IPS-20b (cell line): ENCODE results near the gene NLGN1.
A peak's percentile ranks its signal among the peaks of the same experiment; 100 is the strongest.
"Not testable (repeated sequence)": the region's sequence is repeated elsewhere in the genome, so short reads cannot be mapped to it uniquely, and the experiment has no call there.

Experiments used
- H3K27ac ChIP-seq: one replicate; pipeline ENCODE4 v1.5.1; 2013; ENCODE audit warnings: low read length
- H3K27me3 ChIP-seq: 2 replicates; pipeline ENCODE4 v1.6.1; 2013; ENCODE audit warnings: mild to moderate bottlenecking, low read length, inconsistent platforms; ENCODE audit not compliant: insufficient read depth
- H3K36me3 ChIP-seq: 2 replicates; pipeline ENCODE4 v1.6.1; 2013; ENCODE audit warnings: low read depth, mild to moderate bottlenecking, inconsistent platforms, low read length, moderate library complexity; ENCODE audit not compliant: insufficient read depth
- H3K4me1 ChIP-seq: 2 replicates; pipeline ENCODE4 v1.6.1; 2013; ENCODE audit warnings: mild to moderate bottlenecking, control low read depth, inconsistent platforms, low read length, moderate library complexity; ENCODE audit not compliant: insufficient read depth
- H3K4me3 ChIP-seq: 2 replicates; pipeline ENCODE4 v1.5.1; 2013; ENCODE audit warnings: mild to moderate bottlenecking, low read length, inconsistent platforms
- H3K9ac ChIP-seq: 2 replicates; pipeline ENCODE4 v1.6.1; 2013; ENCODE audit warnings: low read depth, mild to moderate bottlenecking, inconsistent platforms, low read length, moderate library complexity
- H3K9me3 ChIP-seq: 2 replicates; pipeline ENCODE4 v1.6.1; 2013; ENCODE audit warnings: mild to moderate bottlenecking, low read depth, low read length, inconsistent platforms; ENCODE audit not compliant: insufficient read depth

The NLGN1 gene

DNA sequence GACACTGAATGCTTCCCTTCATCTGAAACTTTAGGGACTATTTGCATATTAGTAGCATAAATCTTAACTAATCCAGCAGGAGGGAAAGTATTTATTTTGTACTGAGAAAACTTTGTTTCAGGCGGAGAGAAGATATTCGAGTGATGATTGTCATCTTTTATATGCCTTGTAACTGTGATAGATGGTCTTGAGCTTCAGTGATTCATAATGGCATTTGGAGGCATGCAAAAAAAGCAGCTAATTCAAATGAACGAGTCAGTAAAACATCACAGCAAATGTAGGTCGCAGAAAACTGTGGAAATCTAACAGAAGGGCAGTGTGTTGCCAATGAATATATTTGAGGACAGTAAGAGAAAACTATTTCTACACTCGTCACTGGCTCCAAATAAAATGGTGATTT, 817.9 kb downstream of the NLGN1 start:
- Histone ChIP-seq H3K36me3 (no peaks in the 10 kb centered on the region), H3K27me3 (no peaks in the 10 kb centered on the region), H3K4me1 (peaks cover 10% of the 10 kb centered on the region; the same call in 1 of the 2 replicates), H3K4me3 (no peak overlapping the region), H3K9me3 (no peaks in the 10 kb centered on the region), H3K9ac (no peak overlapping the region), H3K27ac (no peak overlapping the region)

DNA sequence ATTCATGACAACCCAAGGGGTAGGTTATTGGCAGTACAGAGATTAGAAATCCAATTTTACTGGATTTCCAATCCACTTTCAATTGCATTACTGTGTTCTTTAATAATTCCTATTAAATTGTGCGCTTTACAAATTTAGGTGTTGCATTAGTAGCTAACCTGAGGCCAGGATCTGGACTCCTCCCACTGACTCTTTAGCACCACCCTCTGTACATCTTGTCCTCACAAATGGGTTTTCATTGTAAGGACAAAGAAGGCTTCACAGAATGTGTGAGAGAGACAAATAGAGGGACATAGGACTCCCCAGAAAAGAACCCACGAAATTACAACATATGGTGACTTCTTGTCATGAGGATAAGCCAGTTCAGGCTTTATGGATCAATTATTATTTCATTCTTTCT, 818.5 kb downstream of the NLGN1 start:
- Histone ChIP-seq H3K36me3 (no peaks in the 10 kb centered on the region), H3K4me1 (peaks cover 10% of the 10 kb centered on the region; the same call in 1 of the 2 replicates), H3K27ac (no peak overlapping the region), H3K9ac (no peak overlapping the region), H3K9me3 (no peaks in the 10 kb centered on the region), H3K27me3 (no peaks in the 10 kb centered on the region), H3K4me3 (no peak overlapping the region)

DNA sequence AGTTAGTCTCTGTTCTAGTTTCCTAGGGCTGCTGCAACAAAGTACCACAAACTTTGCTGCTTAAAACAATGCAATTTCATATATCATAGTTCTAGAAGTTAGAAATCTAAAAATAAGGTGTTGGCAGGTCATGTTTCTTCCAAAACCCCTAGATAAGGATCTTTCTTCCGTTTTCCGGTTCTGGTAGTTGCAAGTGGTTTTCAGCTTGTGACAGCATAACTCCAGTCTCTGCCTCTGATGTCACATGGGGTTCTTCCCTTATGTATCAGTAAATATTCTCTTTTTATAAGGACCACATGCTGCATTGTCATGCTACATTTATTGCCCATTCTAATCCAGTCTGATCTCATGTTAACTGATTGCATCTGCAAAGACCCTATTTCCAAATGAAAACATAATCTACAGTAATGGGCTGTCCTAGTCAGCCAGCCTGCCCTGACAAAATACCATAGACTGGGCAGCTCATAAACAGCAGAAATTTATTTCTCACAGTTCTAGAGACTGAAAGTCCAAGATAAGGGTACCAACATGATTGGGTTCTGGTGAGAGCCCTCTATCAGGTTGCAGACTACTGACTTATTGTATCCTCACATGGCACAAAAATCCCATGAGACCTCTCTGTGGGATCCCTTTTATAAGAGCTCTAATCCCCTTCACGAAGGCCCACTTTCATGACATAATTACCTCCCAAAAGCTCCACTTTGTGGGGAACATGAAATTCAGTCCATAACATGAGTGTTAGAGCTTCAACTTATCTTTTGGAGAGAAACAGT, 819.6 kb downstream of the NLGN1 start:
- Histone ChIP-seq H3K9ac (no peak overlapping the region), H3K9me3 (no peaks in the 10 kb centered on the region), H3K27ac (no peak overlapping the region), H3K4me1 (peaks cover 10% of the 10 kb centered on the region; the same call in 1 of the 2 replicates), H3K4me3 (no peak overlapping the region), H3K27me3 (no peaks in the 10 kb centered on the region), H3K36me3 (no peaks in the 10 kb centered on the region)

DNA sequence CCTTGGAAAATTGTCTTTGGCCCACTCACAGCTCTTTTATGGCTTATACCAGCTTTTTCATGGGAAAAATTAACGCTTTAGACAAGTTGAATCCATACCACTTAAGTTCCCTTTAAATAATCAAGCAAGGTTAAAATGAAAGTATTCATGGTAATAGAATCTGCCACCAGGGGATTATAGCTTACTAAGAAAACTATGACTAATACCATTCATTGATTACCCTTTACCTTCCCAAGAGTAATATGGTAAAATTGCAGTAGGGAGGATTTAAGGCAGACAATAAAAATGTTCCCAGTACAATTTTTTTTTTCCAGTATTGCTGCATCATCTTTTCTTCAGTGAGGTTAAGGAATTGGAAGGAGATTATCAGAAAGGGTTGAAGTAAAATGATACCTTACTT, 820.5 kb downstream of the NLGN1 start:
- Histone ChIP-seq H3K27ac (no peak overlapping the region), H3K4me1 (peaks cover 10% of the 10 kb centered on the region; the same call in 1 of the 2 replicates), H3K36me3 (no peaks in the 10 kb centered on the region), H3K4me3 (no peak overlapping the region), H3K9ac (no peak overlapping the region), H3K9me3 (no peaks in the 10 kb centered on the region), H3K27me3 (no peaks in the 10 kb centered on the region)

DNA sequence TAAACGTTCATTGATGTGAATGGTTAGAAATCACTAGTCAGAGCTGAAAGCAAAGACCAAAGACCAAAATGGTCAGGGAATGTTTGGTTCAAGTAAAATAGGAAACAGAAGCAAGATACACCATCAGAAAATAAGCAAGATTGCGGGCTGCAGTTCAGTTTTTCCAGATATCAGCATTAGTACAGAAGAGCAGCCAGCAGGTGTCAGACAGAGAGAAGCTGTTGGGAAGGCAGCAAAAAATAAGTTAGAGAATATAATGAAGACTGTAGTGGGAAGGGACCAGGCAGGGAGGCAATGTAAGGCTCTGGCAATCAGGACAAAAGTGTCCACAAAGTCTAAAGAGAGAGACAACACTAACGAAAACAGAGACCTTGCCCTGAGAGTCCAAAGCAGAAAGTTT, 822.2 kb downstream of the NLGN1 start:
- Histone ChIP-seq H3K27ac (no peak overlapping the region), H3K4me1 (peaks cover 4% of the 10 kb centered on the region; the same call in 1 of the 2 replicates), H3K9ac (no peak overlapping the region), H3K36me3 (no peaks in the 10 kb centered on the region), H3K27me3 (no peaks in the 10 kb centered on the region), H3K4me3 (no peak overlapping the region), H3K9me3 (no peaks in the 10 kb centered on the region)

DNA sequence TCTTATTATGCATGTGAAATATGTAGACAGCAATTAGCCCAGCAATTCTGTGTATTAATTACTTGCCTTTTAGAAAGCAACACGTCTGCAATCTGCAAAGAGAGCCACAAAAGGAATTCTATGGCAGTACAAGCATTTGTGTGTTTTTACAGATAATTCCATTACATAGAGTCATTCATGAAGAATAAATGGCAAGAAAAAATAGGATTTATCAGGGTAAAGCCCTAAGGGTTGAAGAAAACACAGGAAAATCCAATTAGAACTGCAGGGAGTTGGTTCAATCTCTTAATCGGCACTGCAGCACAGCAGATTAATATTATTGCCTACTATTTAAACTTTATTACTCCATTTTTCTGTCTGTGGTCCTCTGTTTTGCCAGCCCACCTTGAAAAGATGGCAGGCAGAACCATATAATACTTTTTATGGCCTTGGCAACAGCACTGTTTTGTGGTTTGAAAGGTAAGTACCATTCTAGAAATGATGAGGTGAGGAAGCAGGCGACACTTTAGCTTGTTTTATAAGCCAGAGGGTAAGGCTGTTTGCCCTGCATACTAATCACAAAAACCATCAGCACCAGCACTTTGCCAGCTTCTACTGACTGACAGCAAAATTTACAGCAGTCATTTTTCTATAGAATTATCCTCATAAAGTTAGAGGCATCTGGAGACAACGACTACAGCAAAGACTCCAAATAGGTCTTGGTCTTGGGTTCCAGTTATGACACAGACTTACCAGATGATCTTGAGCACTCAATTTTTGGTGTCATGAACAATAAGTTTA, 823.4 kb downstream of the NLGN1 start:
- H3K27me3 ChIP-seq, result no peaks in the 10 kb centered on the region
- H3K27ac ChIP-seq, result no peak overlapping the region
- H3K36me3 ChIP-seq, result no peaks in the 10 kb centered on the region
- no peaks in the 10 kb centered on the region for H3K4me1 ChIP-seq
- H3K9me3 ChIP-seq, result no peaks in the 10 kb centered on the region
- H3K9ac ChIP-seq, result no peak overlapping the region
- no peak overlapping the region for H3K4me3 ChIP-seq

DNA sequence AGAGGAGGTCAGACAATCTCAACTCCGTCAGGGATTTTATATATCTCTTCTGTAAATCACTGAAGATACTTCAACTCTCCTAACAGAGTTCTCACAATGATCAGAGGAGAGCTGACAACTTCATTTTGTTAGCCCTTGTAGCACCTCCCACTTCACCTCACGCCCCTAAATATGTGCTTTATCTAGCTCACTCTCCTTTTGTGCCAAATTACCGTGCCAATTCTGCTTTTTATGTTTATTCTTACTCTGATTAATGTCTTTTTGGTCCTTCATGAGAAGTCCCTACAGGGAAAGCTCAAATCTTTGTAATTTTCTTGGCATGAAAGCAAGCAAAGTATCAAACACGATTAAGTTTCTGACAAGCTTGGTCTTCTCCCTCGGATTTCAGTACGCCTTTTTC, 825.5 kb downstream of the NLGN1 start:
- Histone ChIP-seq H3K4me1 (no peaks in the 10 kb centered on the region), H3K27me3 (no peaks in the 10 kb centered on the region), H3K27ac (no peak overlapping the region), H3K9me3 (no peaks in the 10 kb centered on the region), H3K9ac (no peak overlapping the region), H3K4me3 (no peak overlapping the region), H3K36me3 (no peaks in the 10 kb centered on the region)

DNA sequence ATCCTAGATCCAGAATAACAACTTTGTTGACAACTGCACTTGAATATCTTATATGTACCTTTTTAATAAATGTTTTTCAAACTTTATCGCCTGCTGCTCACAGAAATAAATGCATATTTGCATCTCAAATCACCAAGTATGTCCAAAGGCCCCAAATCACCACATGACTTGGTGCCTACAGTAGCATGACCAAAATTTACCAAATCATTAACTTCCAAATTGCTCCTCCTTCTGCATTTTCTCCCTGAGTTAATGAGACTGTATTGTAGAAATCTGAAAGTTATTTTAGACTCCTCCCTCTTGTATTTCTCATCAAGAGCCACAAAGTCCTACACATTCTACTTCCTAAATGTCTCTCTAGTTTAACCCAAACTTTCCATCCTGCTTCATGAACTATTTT, 826.1 kb downstream of the NLGN1 start:
- Histone ChIP-seq H3K36me3 (no peaks in the 10 kb centered on the region), H3K9me3 (no peaks in the 10 kb centered on the region), H3K9ac (no peak overlapping the region), H3K4me3 (no peak overlapping the region), H3K27ac (no peak overlapping the region), H3K4me1 (no peaks in the 10 kb centered on the region), H3K27me3 (no peaks in the 10 kb centered on the region)

DNA sequence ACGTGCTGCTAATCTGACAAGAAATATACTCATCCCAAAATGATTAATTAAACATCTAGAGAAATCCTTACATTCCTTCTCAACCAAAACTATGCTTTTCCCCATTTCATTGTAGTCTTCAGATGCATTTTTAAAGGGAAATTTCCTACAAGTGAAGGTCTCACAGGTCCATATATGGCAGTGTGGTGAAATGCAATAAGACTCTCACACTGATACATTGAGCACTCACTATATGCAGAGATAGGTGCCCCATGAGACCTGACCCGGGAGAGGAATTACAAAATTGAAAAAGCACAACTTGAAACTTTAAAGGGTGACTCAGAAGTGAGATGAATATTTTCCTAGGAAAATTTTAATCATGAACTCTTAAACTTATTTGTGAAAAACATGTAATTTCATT, 832.4 kb downstream of the NLGN1 start:
- H3K9ac ChIP-seq, result peak overlapping the region; percentile 70; the same call in 1 of the 2 replicates
- no peaks in the 10 kb centered on the region; the same call in 1 of the 2 replicates for H3K9me3 ChIP-seq
- H3K4me1 ChIP-seq, result peaks cover 27% of the 10 kb centered on the region; the same call in 1 of the 2 replicates
- no peaks in the 10 kb centered on the region for H3K36me3 ChIP-seq
- no peaks in the 10 kb centered on the region for H3K27me3 ChIP-seq
- no peak overlapping the region for H3K4me3 ChIP-seq
- peak overlapping the region; percentile 89 for H3K27ac ChIP-seq

DNA sequence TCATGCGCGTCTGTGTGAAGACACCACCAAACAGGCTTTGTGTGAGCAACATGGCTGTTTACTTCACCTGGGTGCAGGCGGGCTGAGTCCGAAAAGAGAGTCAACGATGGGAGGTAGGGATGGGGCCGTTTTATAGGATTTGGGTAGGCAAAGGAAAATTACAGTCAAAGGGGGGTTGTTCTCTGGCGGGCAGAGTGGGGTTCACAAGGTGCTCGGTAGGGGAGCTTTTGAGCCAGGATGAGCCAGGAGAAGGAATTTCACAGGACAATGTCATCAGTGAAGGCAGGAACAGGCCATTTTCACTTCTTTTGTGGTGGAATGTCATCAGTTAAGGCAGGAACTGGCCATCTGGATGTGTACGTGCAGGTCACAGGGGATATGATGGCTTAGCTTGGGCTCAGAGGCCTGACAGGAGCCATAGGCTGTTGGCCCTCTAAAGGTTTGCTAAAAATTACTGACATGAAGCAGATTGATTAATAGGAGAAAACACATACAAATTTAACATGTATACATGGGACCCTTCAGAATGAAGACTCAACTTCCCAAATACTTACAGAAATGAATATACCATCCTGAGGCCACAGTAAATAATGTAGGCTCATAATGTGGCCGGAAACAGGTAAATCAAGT, 834.6 kb downstream of the NLGN1 start:
- H3K4me1 ChIP-seq, result peaks cover 27% of the 10 kb centered on the region; the same call in 1 of the 2 replicates
- peak overlapping the region; percentile 94 for H3K27ac ChIP-seq
- peak overlapping the region; percentile 74 for H3K9ac ChIP-seq
- not testable (repeated sequence) for H3K36me3 ChIP-seq, H3K27me3 ChIP-seq, H3K9me3 ChIP-seq
- peak overlapping the region; percentile 8; the same call in 1 of the 2 replicates for H3K4me3 ChIP-seq

DNA sequence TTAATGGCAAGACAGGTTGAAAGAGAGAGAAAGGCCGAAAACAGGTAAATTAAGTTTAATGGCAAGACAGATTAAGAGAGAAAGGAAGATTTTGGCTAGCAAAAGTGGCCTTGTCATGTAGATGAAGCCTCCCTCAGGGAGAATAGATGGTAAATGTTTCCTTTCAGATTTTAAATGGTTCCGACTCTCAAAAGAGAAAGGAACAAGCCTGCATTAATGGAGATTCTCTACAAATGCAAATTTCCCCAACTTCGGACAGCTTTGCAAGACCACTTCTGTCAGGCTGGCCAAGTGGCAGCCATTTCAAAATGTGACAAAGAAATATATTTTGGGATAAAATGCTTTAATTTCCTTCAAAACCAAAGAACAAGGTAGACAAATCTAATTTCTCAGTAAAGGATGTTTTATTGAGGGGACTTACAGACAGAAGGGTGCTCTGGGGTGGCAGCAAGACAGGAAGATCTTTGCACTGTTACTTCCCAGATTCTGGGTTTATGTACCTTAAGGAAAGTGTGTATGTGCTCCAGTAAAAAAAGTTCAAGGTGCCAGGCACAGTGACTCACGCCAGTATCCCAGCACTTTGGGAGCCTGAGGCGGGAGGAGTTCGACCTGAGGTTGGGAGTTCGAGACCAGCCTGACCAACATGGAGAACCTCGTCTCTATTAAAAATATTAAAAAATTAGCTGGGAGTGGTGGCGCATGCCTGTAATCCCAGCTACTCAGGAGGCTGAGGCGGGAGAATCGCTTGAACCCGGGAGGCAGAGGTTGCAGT, 835.3 kb downstream of the NLGN1 start:
- Histone ChIP-seq H3K4me3 (peak overlapping the region; percentile 31; the same call in 1 of the 2 replicates), H3K27me3 (no peaks in the 10 kb centered on the region), H3K9me3 (no peaks in the 10 kb centered on the region; the same call in 1 of the 2 replicates), H3K36me3 (no peaks in the 10 kb centered on the region), H3K9ac (peak overlapping the region; percentile 81), H3K4me1 (peaks cover 27% of the 10 kb centered on the region; the same call in 1 of the 2 replicates), H3K27ac (peak overlapping the region; percentile 86)
